ENCODE data around the gene CDC42. TPM values are rescaled to one million over a fixed set of nuclear protein-coding genes. Genes with fewer than 3 reads are reported as not detected.

The CDC42 gene
- total and polyA plus RNA-seq, 2 of the 13 experiments (the other 11 are each of a cell fraction or from before 2014, with no cell fraction given) = 138 to 237 TPM

- H3K4me1 ChIP-seq (ENCODE audit: insufficient read depth, low read length) = peaks cover 28% of the 10 kb centered on the region
- no peaks in the 10 kb centered on the region for H3K9me3 ChIP-seq (ENCODE audit: low read length)
- ATAC-seq (no peak), DNase-seq (ENCODE audit: low spot score) (no peak), FAIRE-seq (no peak)
- in situ Hi-C loops (cut with HindIII; ENCODE audit: extremely low pct_ligation_motif_present, low pct_unique_long_range_greater_than_20kb) = no loop called here
- no peak overlapping the region for H2AFZ ChIP-seq (ENCODE audit: low read length)
- WGBS (ENCODE audit: low lambda C conversion rate) = 27% methylated on average over 7 of the region's 7 CpGs
- no peaks in the 10 kb centered on the region for H3K27me3 ChIP-seq (ENCODE audit: control insufficient read depth in 1 of 2, insufficient read depth in 2 of 2, low read length in 2 of 2)
- H3K36me3 ChIP-seq (replicated peaks in 1 of 2; ENCODE audit: control insufficient read depth in 1 of 2, insufficient read depth in 2 of 2, low read length in 2 of 2) = no peaks in the 10 kb centered on the region
- H3K27ac ChIP-seq (ENCODE audit: extremely low read length, insufficient read depth, low read length) = no peak overlapping the region
- no peak overlapping the region for H3K4me3 ChIP-seq (replicated peaks in 1 of 3; ENCODE audit: insufficient read depth in 1 of 3, low read depth in 2 of 3, low read length in 3 of 3)
- no peak overlapping the region for H3K4me2 ChIP-seq (ENCODE audit: low read depth, low read length)
- BruUV-seq (replicated peaks) = no TSS peak
- intact Hi-C loops (cut with micrococcal nuclease; ENCODE audit: unreplicated experiment) = no loop called here
- TF ChIP-seq UBTF (CRISPR knock-in tag; IDR thresholded peaks at IDR 0.05) (no peak), ZSCAN21 (CRISPR knock-in tag; IDR thresholded peaks at IDR 0.05; ENCODE audit: borderline replicate concordance) (no peak), HMG20B (CRISPR knock-in tag; conservative IDR thresholded peaks at IDR 0.05) (no peak), REXO4 (CRISPR knock-in tag; IDR thresholded peaks at IDR 0.05; ENCODE audit: borderline replicate concordance) (no peak), RBM39 (IDR thresholded peaks at IDR 0.05; ENCODE audit: low read depth, low read length, poor library complexity, severe bottlenecking) (no peak), TRAFD1 (CRISPR knock-in tag; IDR thresholded peaks at IDR 0.05; ENCODE audit: borderline replicate concordance) (no peak), ZFP36L2 (CRISPR knock-in tag; IDR thresholded peaks at IDR 0.05) (no peak), ZNF431 (CRISPR knock-in tag; IDR thresholded peaks at IDR 0.05; ENCODE audit: borderline replicate concordance, low read depth) (no peak), SPEN (CRISPR knock-in tag; IDR thresholded peaks at IDR 0.05; ENCODE audit: low read depth) (no peak), ZNF737 (CRISPR knock-in tag; IDR thresholded peaks at IDR 0.05; ENCODE audit: borderline replicate concordance) (no peak), MATR3 (CRISPR knock-in tag; IDR thresholded peaks at IDR 0.05) (no peak)
- H4K20me1 ChIP-seq (ENCODE audit: insufficient read depth, low read length) = no peaks in the 10 kb centered on the region
- H3K79me2 ChIP-seq (ENCODE audit: insufficient read depth, low read length) = no peaks in the 10 kb centered on the region
- ChIA-PET CTCF (ENCODE audit: low intra/inter-chr PET ratio, low total read pairs) (no interaction called here), POLR2A (interaction anchor here (0.9 to 2.5 kb wide), 2 partner anchors 12 to 15 kb away, joined by 3 to 10 read pairs; partner anchors contain the start of gene CDC42)
- no peak overlapping the region for H3K9ac ChIP-seq (ENCODE audit: insufficient read depth, low read depth, low read length)
These were observed 15.0 kb upstream of the CDC42 start for GRCh38 chr1:22037520-22037919.

All from HepG2 (cell line).